ENCODE results near the gene TMEM120B.

The TMEM120B gene

DNA sequence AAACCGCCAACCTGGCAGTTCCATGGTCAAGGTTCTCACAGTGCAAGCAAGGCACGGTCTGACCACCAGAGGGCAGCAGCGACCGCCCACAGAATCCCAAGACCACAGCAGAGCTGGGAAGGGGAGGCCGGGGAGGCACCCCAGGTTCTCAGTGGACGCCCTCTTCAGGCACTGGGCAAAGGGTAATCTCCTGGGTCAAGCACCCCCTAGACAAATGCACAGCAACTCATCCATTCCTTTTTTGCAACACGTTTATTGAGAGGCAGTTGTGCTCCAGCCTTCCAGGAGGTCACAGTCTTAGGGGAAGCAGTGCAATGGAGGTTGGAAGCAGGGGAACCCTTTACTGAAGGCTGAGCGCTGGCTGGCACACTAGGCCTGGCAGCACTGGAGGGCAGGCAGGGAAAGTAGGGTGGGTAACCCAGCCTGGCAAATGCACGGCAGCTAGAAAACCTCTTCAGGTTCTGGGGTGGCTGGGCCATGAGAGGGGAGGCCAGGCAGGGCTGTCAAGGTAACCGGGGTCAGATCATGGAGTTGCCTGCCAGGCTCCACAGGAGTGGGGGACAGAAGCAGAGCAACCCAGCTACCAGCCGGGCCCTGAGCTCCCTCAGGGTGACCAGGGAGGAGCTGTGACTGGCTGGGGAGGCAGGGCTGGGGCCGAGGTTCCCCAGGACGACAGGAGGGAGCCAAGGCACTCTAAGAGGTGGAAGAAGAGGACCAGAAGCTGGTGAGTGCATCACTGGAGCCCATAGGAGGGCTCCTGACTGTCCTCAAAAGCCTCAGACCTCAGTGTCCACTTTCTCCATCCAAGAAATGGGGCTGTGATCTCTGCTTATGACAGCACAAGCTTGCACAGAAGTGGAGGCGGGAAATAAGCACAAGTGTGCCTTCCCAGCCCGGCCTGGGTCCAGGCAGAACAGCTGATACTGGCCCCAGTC lies 82.7 kb downstream of the TMEM120B start:
- DNase-seq (ENCODE audit: low spot score) = peak; percentile 83

DNA sequence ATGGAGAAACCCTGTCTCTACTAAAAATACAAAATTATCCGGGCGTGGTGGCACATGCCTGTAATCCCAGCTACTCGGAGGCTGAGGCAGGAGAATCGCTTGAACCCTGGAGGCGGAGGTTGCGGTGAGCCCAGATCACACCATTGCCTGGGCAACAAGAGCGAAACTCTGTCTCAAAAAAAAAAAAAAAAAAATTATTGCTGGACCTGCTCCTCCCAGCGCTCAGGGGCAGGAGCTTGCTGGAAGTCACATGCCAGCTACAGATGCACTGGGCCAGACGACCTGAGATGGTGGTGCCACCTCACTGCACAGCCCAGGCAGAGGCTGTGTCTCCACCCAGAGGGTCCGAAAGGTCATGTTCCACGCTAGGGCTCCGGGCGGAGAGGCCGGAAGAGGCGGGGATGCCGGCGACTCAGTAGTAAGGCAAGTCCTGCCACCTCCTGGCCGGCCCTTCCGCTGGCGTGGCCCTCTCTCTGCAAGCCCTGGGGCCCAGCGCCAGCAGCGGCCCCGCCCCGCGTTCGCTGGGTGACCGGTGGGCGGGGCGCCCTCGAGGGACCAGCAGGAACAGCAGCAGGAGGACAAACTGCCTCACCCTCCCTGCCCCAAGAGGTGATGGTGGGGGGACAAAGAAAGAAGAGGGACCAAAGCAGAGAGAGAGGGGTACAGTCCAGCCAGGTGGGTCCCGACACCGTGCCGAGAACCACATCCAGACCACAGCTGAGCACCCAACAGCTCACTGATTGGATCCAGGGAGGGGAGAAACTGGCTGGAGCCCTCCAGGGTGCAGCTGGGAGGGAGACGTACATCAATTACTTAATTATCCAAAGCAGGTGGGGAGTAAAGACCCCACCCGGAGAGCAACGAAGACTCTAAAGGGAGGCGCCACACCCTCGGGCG lies 84.6 kb downstream of the TMEM120B start:
- DNase-seq (ENCODE audit: low spot score) = no peak
- in situ Hi-C loops (cut with MboI; ENCODE audit: low sequenced_read_pairs, unreplicated experiment) = no loop called here
- TF ChIP-seq, protein P1, sequence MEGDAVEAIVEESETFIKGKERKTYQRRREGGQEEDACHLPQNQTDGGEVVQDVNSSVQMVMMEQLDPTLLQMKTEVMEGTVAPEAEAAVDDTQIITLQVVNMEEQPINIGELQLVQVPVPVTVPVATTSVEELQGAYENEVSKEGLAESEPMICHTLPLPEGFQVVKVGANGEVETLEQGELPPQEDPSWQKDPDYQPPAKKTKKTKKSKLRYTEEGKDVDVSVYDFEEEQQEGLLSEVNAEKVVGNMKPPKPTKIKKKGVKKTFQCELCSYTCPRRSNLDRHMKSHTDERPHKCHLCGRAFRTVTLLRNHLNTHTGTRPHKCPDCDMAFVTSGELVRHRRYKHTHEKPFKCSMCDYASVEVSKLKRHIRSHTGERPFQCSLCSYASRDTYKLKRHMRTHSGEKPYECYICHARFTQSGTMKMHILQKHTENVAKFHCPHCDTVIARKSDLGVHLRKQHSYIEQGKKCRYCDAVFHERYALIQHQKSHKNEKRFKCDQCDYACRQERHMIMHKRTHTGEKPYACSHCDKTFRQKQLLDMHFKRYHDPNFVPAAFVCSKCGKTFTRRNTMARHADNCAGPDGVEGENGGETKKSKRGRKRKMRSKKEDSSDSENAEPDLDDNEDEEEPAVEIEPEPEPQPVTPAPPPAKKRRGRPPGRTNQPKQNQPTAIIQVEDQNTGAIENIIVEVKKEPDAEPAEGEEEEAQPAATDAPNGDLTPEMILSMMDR (IDR thresholded peaks at IDR 0.05; ENCODE audit: borderline replicate concordance, control extremely low read depth, extremely low read depth, insufficient read depth, missing control alignments) = no peak

More for the DNA sequence above, 82.7 kb downstream of the TMEM120B start:
- TF ChIP-seq, protein P1 (IDR thresholded peaks at IDR 0.05; ENCODE audit: borderline replicate concordance, control extremely low read depth, extremely low read depth, insufficient read depth, missing control alignments) = peak; percentile 98
- in situ Hi-C loops (cut with MboI; ENCODE audit: low sequenced_read_pairs, unreplicated experiment) = no loop called here

DNA sequence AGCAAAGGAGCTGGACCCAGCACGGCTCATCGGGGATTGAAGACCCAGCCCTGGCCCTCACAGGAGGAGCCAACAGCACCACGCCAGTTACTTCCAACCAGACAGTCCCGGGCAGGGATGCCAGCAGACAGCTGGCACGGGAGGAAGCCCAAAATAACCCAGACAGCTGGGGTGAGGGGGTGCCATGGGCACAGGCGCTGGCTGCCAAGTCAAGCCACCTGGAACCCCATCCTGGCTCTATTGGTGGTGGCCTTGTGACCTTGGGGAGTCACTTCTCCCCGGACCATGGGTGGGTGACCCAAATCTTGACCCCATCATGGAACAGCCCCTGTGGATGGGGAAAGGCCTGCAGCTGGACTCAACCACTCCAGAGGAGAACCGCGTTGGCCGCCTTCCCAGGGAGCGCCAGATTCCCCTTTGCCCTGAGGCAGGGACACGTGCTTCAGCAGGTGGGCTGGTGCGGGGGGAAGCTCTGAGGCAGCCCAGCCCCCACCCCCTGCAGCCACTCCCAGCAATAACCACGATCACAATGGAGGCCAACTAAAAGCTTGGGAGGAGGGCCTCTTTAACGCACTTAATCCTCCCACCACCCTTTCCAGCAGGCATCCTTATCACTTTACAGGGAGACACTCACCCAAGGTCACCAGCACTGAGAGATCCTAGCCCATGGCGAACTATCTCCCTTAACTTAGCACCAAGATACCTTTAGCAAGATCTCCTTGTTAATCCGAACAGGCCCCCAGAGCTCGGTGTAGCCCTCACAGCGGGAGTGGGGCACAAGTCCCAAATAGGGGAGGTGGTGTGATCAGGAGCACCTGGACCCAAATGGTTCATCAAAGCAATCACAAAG lies 85.6 kb downstream of the TMEM120B start:
- in situ Hi-C loops (cut with MboI; ENCODE audit: low sequenced_read_pairs, unreplicated experiment) = no loop called here
- DNase-seq (ENCODE audit: low spot score) = no peak
- TF ChIP-seq, protein P1 (IDR thresholded peaks at IDR 0.05; ENCODE audit: borderline replicate concordance, control extremely low read depth, extremely low read depth, insufficient read depth, missing control alignments) = no peak

DNA sequence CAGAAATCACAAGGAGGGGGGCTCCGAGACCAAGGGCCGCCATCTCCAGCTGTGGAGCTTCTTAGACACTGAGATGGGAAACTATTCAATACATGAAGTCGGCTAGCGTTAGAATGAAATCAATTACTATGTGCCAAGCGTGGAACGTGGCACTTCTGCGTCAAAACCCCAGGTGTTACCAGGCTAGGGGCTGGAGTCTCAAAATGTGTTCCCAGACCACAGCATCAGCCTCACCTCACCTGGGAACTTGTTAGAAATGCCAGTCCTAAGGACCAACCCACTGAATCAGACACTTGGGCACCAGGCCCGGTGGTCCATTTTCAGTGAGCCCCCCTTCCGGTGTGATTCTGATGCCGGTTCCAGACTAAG lies 86.2 kb downstream of the TMEM120B start:
- DNase-seq (ENCODE audit: low spot score) = no peak
- in situ Hi-C loops (cut with MboI; ENCODE audit: low sequenced_read_pairs, unreplicated experiment) = no loop called here
- TF ChIP-seq, protein P1 (IDR thresholded peaks at IDR 0.05; ENCODE audit: borderline replicate concordance, control extremely low read depth, extremely low read depth, insufficient read depth, missing control alignments) = no peak

DNA sequence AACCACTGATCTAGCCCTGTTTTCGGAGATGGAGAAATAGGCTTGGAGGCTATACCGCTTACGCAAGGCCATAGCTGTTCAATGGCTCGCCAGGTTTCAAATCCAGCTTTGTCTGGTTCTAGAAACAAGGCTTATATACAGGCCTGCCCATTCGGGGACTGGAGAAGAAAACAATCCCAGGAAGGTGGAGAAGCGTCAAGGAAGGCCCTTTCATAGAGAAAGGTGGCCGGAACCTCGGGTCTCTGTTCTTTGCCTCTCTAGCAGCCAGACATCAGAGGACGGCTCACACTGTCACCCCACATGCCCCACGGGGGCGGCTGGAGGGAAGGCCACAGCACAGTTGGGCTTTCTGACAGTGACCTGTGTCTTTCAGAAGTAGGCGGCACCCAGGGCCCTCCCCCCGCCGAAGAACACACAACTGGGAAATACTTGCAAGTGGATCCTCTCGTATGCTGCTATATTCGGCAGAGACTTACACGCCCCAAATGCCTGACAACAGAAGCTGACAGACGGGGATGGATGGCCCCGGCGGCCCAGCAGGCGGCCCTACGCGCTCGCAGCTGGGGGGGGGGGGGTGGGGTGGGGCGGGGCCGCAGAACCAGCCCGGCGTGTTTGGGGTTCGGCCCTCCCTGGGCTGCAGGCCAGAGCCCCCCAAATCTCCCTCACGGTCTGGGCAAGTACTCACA lies 86.7 kb downstream of the TMEM120B start:
- in situ Hi-C loops (cut with MboI; ENCODE audit: low sequenced_read_pairs, unreplicated experiment) = no loop called here
- TF ChIP-seq, protein P1 (IDR thresholded peaks at IDR 0.05; ENCODE audit: borderline replicate concordance, control extremely low read depth, extremely low read depth, insufficient read depth, missing control alignments) = no peak
- peak; percentile 77 for DNase-seq (ENCODE audit: low spot score)

Measured in GM13976 (cell line).